BJ (cell line): Measurements from ENCODE around the gene KAT6B. TPM values are rescaled to one million over a fixed set of nuclear protein-coding genes. Genes with fewer than 3 reads are reported as not detected.

Experiments
- CTCF ChIA-PET: fragments of 350-600 bp; formaldehyde crosslinking; extraction: SDS; loops from one replicate; lab custom pipeline; 2021; ENCODE audit warnings: antibody characterized with exemption, inconsistent platforms; lab: Yijun Ruan, JAX
- POLR2A ChIA-PET: fragments of 300-600 bp; sonication (Branson Sonifier 250); formaldehyde crosslinking; extraction: SDS; loops from one replicate; lab custom pipeline; 2021; ENCODE audit warnings: antibody characterized with exemption; lab: Charles Lee
- DNase-seq: peaks from one replicate; pipeline ENCODE4 v3.0.0-alpha.2; 2011; ENCODE audit warnings: low read depth
- H3K27me3 ChIP-seq: 2 replicates; pipeline ENCODE4 v1.6.0; 2011; ENCODE audit warnings: low read length; ENCODE audit not compliant: control insufficient read depth, insufficient read depth
- H3K36me3 ChIP-seq: 2 replicates; pipeline ENCODE4 v1.5.1; 2011; ENCODE audit warnings: low read length; ENCODE audit not compliant: control insufficient read depth, insufficient read depth
- H3K4me3 ChIP-seq: 2 replicates; pipeline ENCODE4 v1.5.1; 2011; ENCODE audit warnings: low read depth, mild to moderate bottlenecking, control low read depth, low read length
- CTCF ChIP-seq: IDR thresholded peaks from 2 replicates; pipeline ENCODE4 v1.5.1; 2011; ENCODE audit warnings: low read depth, mild to moderate bottlenecking, control low read depth, inconsistent platforms, low read length, moderate library complexity; ENCODE audit not compliant: insufficient read depth
- polyA plus RNA-seq: library from polyadenylated mRNA; depleted of rRNA; stranded (reverse); fragments of >200 nt; gene quantifications from 2 replicates; pipeline ENCODE4 v1.2.3, GENCODE V29; 2011

The KAT6B gene
- polyA plus RNA-seq, 1 experiment = 5.1 TPM

DNA sequence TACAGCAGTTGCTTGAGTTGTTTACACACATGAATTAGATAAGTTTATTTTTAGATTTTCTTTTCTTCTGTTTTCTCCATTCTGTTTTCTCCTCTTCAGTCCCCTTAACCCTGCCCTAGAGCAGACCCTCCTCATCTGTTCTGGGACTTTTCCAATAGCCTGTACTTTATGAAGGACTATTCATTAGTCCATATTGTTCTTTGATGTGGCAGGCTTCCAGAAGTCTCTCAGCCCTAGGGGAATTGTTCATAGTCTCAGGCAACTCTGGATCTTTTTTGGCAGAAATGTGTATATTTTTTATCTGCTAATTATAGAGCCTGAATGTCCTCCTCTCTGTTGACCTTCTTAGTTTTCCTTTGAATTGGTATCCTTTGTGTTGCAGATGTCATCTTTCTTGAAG lies 25.4 kb downstream of the KAT6B start:
- Histone ChIP-seq H3K4me3 (no peak overlapping the region), H3K36me3 (no peaks in the 10 kb centered on the region; the same call in 1 of the 2 replicates), H3K27me3 (no peaks in the 10 kb centered on the region)
- no peak for TF ChIP-seq CTCF
- POLR2A ChIA-PET = no interaction called here
- CTCF ChIA-PET = interaction anchor here (0.6 kb wide), 1 partner anchor 279 kb away, joined by 3 read pairs; no protein-coding TSS in a partner anchor
- no peak for DNase-seq

DNA sequence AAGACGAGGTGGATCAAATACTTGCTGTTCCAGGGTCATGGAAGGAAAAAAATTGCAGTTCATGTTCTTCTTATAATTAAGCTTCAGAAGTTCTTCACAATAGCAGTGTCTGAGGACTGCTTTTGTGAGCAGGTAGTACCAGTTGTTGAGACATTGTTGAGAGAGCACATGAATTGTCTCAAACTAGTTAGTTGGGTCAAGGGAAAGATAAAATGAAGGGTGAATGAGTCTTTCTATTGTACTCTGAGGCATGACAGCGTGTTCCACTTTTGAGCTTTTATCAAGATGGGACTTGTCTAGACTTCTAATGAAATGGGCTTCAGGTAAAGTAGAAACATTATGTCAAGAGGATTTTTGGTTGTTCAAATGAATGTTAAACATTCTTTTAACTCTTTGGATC lies 26.0 kb downstream of the KAT6B start:
- H3K27me3 ChIP-seq = no peaks in the 10 kb centered on the region
- ChIA-PET POLR2A (no interaction called here), CTCF (interaction anchor here (0.6 kb wide), 1 partner anchor 278 kb away, joined by 3 read pairs; no protein-coding TSS in a partner anchor)

DNA sequence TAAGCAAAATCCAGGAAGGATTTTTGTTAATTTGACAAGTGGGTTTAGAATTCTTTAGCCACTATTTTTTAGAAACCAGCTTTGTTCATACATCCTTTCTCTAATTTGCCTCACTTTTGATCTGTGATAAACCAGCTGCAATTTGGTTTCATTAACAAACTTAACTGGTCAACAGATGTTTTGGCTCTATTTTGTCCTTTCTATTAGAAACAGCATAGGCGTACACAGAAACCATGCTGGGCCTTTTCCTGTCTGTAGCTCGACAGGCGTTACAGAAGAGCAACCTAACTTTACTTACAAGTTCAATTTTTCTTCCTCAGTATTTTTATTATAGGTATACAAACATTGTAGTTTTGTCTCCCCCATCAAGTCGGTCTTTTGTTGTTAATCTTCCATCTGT lies 28.2 kb downstream of the KAT6B start:
- no peak for DNase-seq
- ChIA-PET CTCF (interaction anchor here (1.0 to 1.2 kb wide), 2 partner anchors 106 to 118 kb away, joined by 3 read pairs; no protein-coding TSS in a partner anchor), POLR2A (no interaction called here)
- Histone ChIP-seq H3K36me3 (no peaks in the 10 kb centered on the region), H3K27me3 (no peaks in the 10 kb centered on the region), H3K4me3 (no peak overlapping the region)
- no peak for TF ChIP-seq CTCF

More for the DNA sequence above, 26.0 kb downstream of the KAT6B start:
- no peaks in the 10 kb centered on the region; the same call in 1 of the 2 replicates for H3K36me3 ChIP-seq
- no peak for DNase-seq
- no peak overlapping the region for H3K4me3 ChIP-seq
- TF ChIP-seq CTCF = no peak

- no peaks in the 10 kb centered on the region for H3K36me3 ChIP-seq
- ChIA-PET POLR2A (no interaction called here), CTCF (interaction anchor here (1.0 to 1.2 kb wide), 2 partner anchors 105 to 117 kb away, joined by 3 read pairs; no protein-coding TSS in a partner anchor)
- no peak overlapping the region for H3K4me3 ChIP-seq
- DNase-seq = no peak
- no peak for TF ChIP-seq CTCF
- no peaks in the 10 kb centered on the region for H3K27me3 ChIP-seq
Measured at GRCh38 chr10:74855027-74855426, 28.6 kb downstream of the KAT6B start.

- Histone ChIP-seq H3K27me3 (no peaks in the 10 kb centered on the region), H3K36me3 (no peaks in the 10 kb centered on the region), H3K4me3 (no peak overlapping the region)
- no peak for TF ChIP-seq CTCF
- ChIA-PET CTCF (interaction anchor here (1.0 to 1.2 kb wide), 2 partner anchors 105 to 117 kb away, joined by 3 read pairs; no protein-coding TSS in a partner anchor), POLR2A (no interaction called here)
- DNase-seq = no peak
Measured at GRCh38 chr10:74855439-74855838, 29.0 kb downstream of the KAT6B start.
